Fibroblast of gingiva (primary cell): ENCODE measurements around the gene TMED10.
A peak's percentile ranks its signal among the peaks of the same experiment; 100 is the strongest.

ENCODE experiments used
- DNase-seq: peaks from one replicate; pipeline ENCODE4 v3.0.0-alpha.2; 2011; ENCODE audit warnings: low read depth

Gene TMED10

DNA sequence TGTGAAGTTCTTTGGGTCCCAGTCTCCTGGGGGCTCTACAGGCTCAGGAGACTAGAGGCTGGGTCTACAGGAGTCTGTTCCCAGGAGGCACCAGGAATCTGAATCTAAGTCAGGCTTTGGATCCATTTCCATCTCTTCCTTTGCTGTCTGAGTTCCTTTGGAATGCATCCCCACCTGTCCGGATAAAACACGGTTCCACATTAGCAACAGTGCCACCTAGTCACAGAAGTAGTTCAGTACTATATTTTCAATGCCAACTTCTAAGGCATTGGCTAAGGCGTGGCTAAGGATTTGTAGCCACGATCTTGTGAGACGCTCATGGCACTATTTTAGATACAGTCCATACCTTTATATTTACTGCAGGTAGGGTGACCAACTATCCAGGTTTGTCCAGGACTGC lies 91.9 kb downstream of the TMED10 start:
- no peak for DNase-seq

DNA sequence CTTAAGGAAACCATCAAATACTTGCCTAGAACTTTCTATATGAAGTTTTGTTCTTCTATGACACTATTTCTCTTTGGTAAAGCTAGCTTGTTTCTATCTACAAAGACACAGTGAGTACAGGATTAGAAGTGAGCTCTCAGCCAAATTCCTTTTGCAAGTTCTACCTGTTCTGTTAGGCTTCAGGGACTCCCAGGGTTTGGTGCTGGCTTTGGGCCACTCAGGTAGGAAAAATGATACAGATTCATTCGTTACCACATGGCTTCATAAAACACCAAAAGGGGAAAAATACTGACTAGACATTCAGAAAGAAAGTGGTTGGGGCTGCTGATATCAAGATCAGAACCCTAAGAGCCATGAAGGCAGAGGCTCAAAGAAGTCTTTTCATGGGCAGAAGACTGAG lies 93.1 kb downstream of the TMED10 start:
- no peak for DNase-seq

DNA sequence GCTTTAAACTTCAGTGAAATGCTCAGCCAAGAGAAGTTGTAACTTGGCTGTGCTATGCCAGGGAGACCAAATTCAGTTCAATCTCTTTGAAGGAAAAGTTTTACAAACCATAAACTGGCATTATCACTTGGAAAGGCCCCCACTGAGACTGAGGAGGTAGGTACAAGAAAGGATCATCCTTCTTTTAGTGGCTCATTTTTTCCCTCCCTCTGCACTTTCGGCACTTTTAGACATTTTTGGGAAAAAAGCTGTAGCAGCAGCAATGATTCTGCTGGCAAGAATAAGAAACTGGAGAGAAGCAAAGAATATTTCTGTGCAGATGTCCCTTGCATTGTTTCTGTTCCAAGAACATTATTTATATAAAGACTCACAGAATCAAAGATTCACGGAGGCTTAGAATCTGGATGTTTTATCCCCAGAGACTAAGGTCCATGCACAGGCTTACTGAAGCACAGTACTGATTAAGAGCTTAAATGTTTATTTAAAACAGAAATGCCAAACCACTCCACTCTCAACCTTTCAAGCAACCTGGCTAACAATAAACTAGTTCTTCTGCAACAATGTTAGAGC lies 94.7 kb downstream of the TMED10 start:
- DNase-seq, result peak; percentile 45
